Suprapubic skin (tissue), 3 donors: ENCODE data around the gene EIF4E1B.

Source experiments
- CTCF ChIP-seq, 2 donors: fragments of 200-600 bp in 1 of 2; fragments of 450-650 bp in 1 of 2; sonication (generic) in 1 of 2; IDR thresholded peaks; one replicate each; pipeline ENCODE4 v1.5.1; 2016 to 2019; ENCODE audit warnings: antibody characterized with exemption in 2 of 2, mild to moderate bottlenecking in 1 of 2, moderate library complexity in 1 of 2
- EP300 ChIP-seq: sonication (generic); formaldehyde crosslinking; IDR thresholded peaks from one replicate; pipeline ENCODE4 v1.6.1; 2017; ENCODE audit warnings: antibody characterized with exemption
- POLR2A ChIP-seq, 2 donors: fragments of 450-650 bp; IDR thresholded peaks; one replicate each; pipeline ENCODE4 v1.6.1; 2017; ENCODE audit warnings: antibody characterized with exemption in 2 of 2, mild to moderate bottlenecking in 2 of 2, moderate library complexity in 2 of 2

- TF ChIP-seq CTCF (IDR thresholded peaks at IDR 0.05) = no peak
- TF ChIP-seq POLR2A (IDR thresholded peaks at IDR 0.05) = no peak
- TF ChIP-seq EP300 = no peak
Observed at GRCh38 chr5:176644294-176644693, 13.8 kb downstream of the EIF4E1B start.
